Uterus (tissue), 4 donors: Measurements from ENCODE around the gene MIDN. TPM values are rescaled to one million over a fixed set of nuclear protein-coding genes. Genes with fewer than 3 reads are reported as not detected.

Source experiments
- DNase-seq, 2 donors: peaks; one replicate each; pipeline ENCODE4 v3.0.0-alpha.2; 2019 to 2020
- H3K27ac ChIP-seq, 2 donors: fragments of 200-600 bp; sonication (generic); 1 replicate in 1 of 2; 2 replicates in 1 of 2; pipeline ENCODE4 v1.5.1; 2016 to 2018
- H3K27me3 ChIP-seq, 2 donors: fragments of 200-600 bp; sonication (generic); one replicate each; pipeline ENCODE4 v1.5.1; 2018 to 2019; ENCODE audit warnings: control low read depth in 1 of 2
- H3K36me3 ChIP-seq, 2 donors: fragments of 200-600 bp; sonication (generic); one replicate each; pipeline ENCODE4 v1.5.1; 2019; ENCODE audit warnings: control low read depth in 1 of 2
- H3K4me1 ChIP-seq, 2 donors: fragments of 200-600 bp; sonication (generic); one replicate each; pipeline ENCODE4 v1.5.1; 2018 to 2019; ENCODE audit warnings: control low read depth in 1 of 2
- H3K4me3 ChIP-seq, 2 donors: fragments of 200-600 bp; sonication (generic); 1 replicate in 1 of 2; 2 replicates in 1 of 2; pipeline ENCODE4 v1.5.1; 2018 to 2019; ENCODE audit warnings: mild to moderate bottlenecking in 1 of 2
- H3K9me3 ChIP-seq, 2 donors: fragments of 200-600 bp; sonication (generic); one replicate each; pipeline ENCODE4 v1.5.1; 2019; ENCODE audit warnings: control low read depth in 1 of 2
- POLR2A ChIP-seq, 2 donors: fragments of 450-650 bp; IDR thresholded peaks; one replicate each; pipeline ENCODE4 v1.6.1; 2016; ENCODE audit warnings: antibody characterized with exemption in 2 of 2, mild to moderate bottlenecking in 1 of 2, moderate library complexity in 1 of 2
- intact Hi-C: fragments of 100-400 bp; cut with DNase I; formaldehyde crosslinking; loops from one replicate; pipeline ENCODE4 v1.15.1; 2023; ENCODE audit warnings: low total_unique reads
- total RNA-seq, 4 donors: library from RNA; depleted of rRNA in 3 of 4; stranded (reverse); fragments of >200 nt in 3 of 4; gene quantifications; one replicate each; pipeline versions ENCODE4 v1.1.0 to v1.2.4, GENCODE V29; 2014 to 2023
- TF ChIP-seq, protein P1 (sequence below), 4 experiments: fragments of 200-600 bp in 2 of 4; fragments of 450-650 bp in 2 of 4; sonication (generic) in 2 of 4; IDR thresholded peaks; one replicate each; pipeline ENCODE4 v1.5.1; 2016 to 2019; ENCODE audit warnings: antibody characterized with exemption in 4 of 4, mild to moderate bottlenecking in 2 of 4, moderate library complexity in 1 of 4
- donor health status: DM: yes; HTN: yes; CAD: no.

Gene MIDN
- total RNA-seq, 4 donors from 2014 or later, result 0.77 to 108 (median 15.0) TPM

- intact Hi-C loops, result no loop called here
- TF ChIP-seq POLR2A (IDR thresholded peaks at IDR 0.05), result no peak
- TF ChIP-seq, protein P1, sequence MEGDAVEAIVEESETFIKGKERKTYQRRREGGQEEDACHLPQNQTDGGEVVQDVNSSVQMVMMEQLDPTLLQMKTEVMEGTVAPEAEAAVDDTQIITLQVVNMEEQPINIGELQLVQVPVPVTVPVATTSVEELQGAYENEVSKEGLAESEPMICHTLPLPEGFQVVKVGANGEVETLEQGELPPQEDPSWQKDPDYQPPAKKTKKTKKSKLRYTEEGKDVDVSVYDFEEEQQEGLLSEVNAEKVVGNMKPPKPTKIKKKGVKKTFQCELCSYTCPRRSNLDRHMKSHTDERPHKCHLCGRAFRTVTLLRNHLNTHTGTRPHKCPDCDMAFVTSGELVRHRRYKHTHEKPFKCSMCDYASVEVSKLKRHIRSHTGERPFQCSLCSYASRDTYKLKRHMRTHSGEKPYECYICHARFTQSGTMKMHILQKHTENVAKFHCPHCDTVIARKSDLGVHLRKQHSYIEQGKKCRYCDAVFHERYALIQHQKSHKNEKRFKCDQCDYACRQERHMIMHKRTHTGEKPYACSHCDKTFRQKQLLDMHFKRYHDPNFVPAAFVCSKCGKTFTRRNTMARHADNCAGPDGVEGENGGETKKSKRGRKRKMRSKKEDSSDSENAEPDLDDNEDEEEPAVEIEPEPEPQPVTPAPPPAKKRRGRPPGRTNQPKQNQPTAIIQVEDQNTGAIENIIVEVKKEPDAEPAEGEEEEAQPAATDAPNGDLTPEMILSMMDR (IDR thresholded peaks at IDR 0.05), result no peak
- Histone ChIP-seq H3K9me3 (no peaks in the 10 kb centered on the region), H3K4me1 (peaks cover 0 to 8% of the 10 kb centered on the region in 2 donors), H3K27me3 (no peaks in the 10 kb centered on the region), H3K36me3 (no peaks in the 10 kb centered on the region), H3K27ac (no peak overlapping the region), H3K4me3 (no peak overlapping the region)
- DNase-seq, result no peak
Observed at GRCh38 chr19:1225440-1226226, 22.8 kb upstream of the MIDN start.

- H3K36me3 ChIP-seq, result no peaks in the 10 kb centered on the region
- intact Hi-C loops, result no loop called here
- no peak for DNase-seq
- H3K4me3 ChIP-seq, result no peak overlapping the region
- H3K27me3 ChIP-seq, result no peaks in the 10 kb centered on the region
- peaks cover 0 to 8% of the 10 kb centered on the region in 2 donors for H3K4me1 ChIP-seq
- TF ChIP-seq, protein P1 (IDR thresholded peaks at IDR 0.05), result no peak
- no peaks in the 10 kb centered on the region for H3K9me3 ChIP-seq
- no peak overlapping the region for H3K27ac ChIP-seq
Observed at GRCh38 chr19:1226227-1226518, 22.2 kb upstream of the MIDN start.

DNA sequence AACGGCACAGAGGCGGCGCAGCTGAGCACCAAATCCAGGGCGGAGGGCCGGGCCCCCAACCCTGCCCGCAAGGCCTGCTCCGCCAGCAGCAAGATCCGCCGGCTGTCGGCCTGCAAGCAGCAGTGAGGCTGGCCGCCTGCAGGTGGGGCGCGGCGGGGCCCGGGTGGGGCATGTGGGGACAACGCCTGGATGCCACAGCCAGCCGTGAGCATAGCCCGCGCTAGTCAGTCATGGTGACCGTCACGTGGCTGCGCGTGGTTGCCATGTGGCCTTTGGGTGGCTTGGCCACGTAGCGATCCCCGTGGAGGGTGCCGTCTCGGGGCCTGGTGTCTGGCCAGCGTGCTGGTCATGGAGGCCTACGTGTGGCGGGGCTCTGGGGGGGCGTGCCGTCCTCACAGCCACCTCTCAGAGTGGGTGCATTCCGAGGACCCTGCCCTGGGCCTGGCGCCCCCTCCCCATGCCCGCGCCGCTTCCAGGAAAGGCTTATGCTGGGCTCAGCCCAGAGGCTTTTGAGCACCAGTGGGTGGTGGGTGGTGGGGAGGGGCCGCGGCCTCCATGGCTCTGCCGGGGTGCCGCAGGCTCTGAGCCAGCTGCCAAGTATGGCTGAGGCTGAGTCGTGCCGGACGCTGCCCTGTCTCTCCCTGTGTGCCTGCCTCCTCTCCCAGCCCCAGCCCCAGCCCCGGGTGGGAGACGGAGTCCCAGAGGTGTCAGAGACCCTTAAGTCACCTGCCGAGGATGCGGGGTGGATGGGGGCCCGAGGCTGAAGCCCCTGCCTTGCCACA lies 21.7 kb upstream of the MIDN start:
- H3K27ac ChIP-seq, result no peak overlapping the region
- no peaks in the 10 kb centered on the region for H3K9me3 ChIP-seq
- H3K36me3 ChIP-seq, result no peaks in the 10 kb centered on the region
- no peak overlapping the region for H3K4me3 ChIP-seq
- intact Hi-C loops, result no loop called here
- peaks cover 0 to 8% of the 10 kb centered on the region in 2 donors for H3K4me1 ChIP-seq
- H3K27me3 ChIP-seq, result no peaks in the 10 kb centered on the region
- TF ChIP-seq, protein P1 (IDR thresholded peaks at IDR 0.05), result no peak
- TF ChIP-seq POLR2A (IDR thresholded peaks at IDR 0.05), result no peak
- no peak for DNase-seq

GRCh38 chr19:1227304-1228054 lies 20.9 kb upstream of the MIDN start:
- Histone ChIP-seq H3K27ac (no peak overlapping the region), H3K27me3 (no peaks in the 10 kb centered on the region), H3K36me3 (no peaks in the 10 kb centered on the region), H3K4me3 (no peak overlapping the region), H3K4me1 (peaks cover 0 to 8% of the 10 kb centered on the region in 2 donors), H3K9me3 (no peaks in the 10 kb centered on the region)
- TF ChIP-seq POLR2A (IDR thresholded peaks at IDR 0.05), result no peak
- TF ChIP-seq, protein P1 (IDR thresholded peaks at IDR 0.05), result no peak
- DNase-seq, result no peak
- intact Hi-C loops, result no loop called here
